ENCODE data around the gene RNF215. TPM values are rescaled to one million over a fixed set of nuclear protein-coding genes. Genes with fewer than 3 reads are reported as not detected.

The RNF215 gene
- total RNA-seq, 2 donors from 2014 or later = 5.6 to 7.5 TPM

- no peak for DNase-seq (ENCODE audit: low spot score)
- TF ChIP-seq CTCF (IDR thresholded peaks at IDR 0.05) = no peak
Measured at GRCh38 chr22:30380011-30380410, 7.2 kb downstream of the RNF215 start.

DNA sequence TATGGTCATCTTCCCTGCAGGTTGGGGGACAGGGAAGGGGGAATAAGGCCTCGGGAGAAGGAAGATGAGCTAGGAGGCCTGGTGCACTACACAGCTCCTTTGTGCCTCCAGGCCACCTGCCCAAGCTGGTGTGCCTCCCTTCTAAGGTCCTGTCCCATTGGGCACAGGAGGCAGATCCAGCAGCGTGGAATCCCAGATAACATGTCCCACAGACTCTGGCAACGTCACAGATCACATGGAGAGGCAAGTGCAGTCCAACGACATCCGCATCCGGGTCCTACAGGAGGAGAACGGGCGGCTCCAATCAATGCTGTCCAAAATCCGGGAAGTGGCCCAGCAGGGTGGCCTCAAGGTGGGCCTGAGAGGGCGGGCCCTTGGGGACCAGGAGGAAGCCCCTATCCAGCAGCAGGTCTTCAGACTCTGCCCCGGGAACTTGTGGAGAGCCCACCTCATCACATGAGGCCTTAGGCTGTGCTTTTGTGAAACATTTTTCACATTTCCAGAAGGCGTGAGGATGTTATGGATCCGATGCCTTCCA, 11.8 kb downstream of the RNF215 start:
- H3K4me3 ChIP-seq = no peak overlapping the region
- peaks cover 8% of the 10 kb centered on the region for H3K36me3 ChIP-seq
- H3K27ac ChIP-seq = peak overlapping the region in 1 of 2 donors; percentile 64
- TF ChIP-seq CTCF (IDR thresholded peaks at IDR 0.05) = no peak
- no peak for DNase-seq (ENCODE audit: low spot score)
- H3K9me3 ChIP-seq = no peaks in the 10 kb centered on the region
- H3K27me3 ChIP-seq = no peaks in the 10 kb centered on the region
- peaks cover 0 to 7% of the 10 kb centered on the region in 2 donors for H3K4me1 ChIP-seq

More at GRCh38 chr22:30380011-30380410, 7.2 kb downstream of the RNF215 start:
- no peaks in the 10 kb centered on the region for H3K9me3 ChIP-seq
- peaks cover 0 to 19% of the 10 kb centered on the region in 2 donors for H3K4me1 ChIP-seq
- no peak overlapping the region for H3K27ac ChIP-seq
- H3K27me3 ChIP-seq = no peaks in the 10 kb centered on the region
- H3K36me3 ChIP-seq = peaks cover 8% of the 10 kb centered on the region
- H3K4me3 ChIP-seq = no peak overlapping the region

GRCh38 chr22:30373331-30374325, 13.6 kb downstream of the RNF215 start:
- TF ChIP-seq CTCF (IDR thresholded peaks at IDR 0.05) = no peak
- H3K27me3 ChIP-seq = no peaks in the 10 kb centered on the region
- peaks cover 0 to 7% of the 10 kb centered on the region in 2 donors for H3K4me1 ChIP-seq
- no peaks in the 10 kb centered on the region for H3K36me3 ChIP-seq
- no peak for DNase-seq (ENCODE audit: low spot score)
- H3K9me3 ChIP-seq = no peaks in the 10 kb centered on the region
- H3K4me3 ChIP-seq = no peak overlapping the region
- H3K27ac ChIP-seq = no peak overlapping the region

GRCh38 chr22:30372915-30373314, 14.3 kb downstream of the RNF215 start:
- Histone ChIP-seq H3K27ac (no peak overlapping the region), H3K4me1 (peaks cover 0 to 7% of the 10 kb centered on the region in 2 donors), H3K9me3 (no peaks in the 10 kb centered on the region), H3K4me3 (no peak overlapping the region), H3K27me3 (no peaks in the 10 kb centered on the region), H3K36me3 (no peaks in the 10 kb centered on the region)
- no peak for TF ChIP-seq CTCF (IDR thresholded peaks at IDR 0.05)
- DNase-seq (ENCODE audit: low spot score) = no peak

GRCh38 chr22:30371981-30372380, 15.2 kb downstream of the RNF215 start:
- no peak for TF ChIP-seq CTCF (IDR thresholded peaks at IDR 0.05)
- Histone ChIP-seq H3K4me3 (no peak overlapping the region), H3K27me3 (no peaks in the 10 kb centered on the region), H3K36me3 (no peaks in the 10 kb centered on the region), H3K27ac (no peak overlapping the region), H3K4me1 (peaks cover 0 to 7% of the 10 kb centered on the region in 2 donors), H3K9me3 (no peaks in the 10 kb centered on the region)
- no peak for DNase-seq (ENCODE audit: low spot score)
